GM12872 (cell line): ENCODE data around the gene PLXNC1.

ENCODE experiments used
- TF ChIP-seq, protein P1 (sequence below): IDR thresholded peaks from 3 replicates; pipeline ENCODE4 v1.5.1; 2011; ENCODE audit warnings: low read depth, mild to moderate bottlenecking, low read length, moderate library complexity; ENCODE audit not compliant: insufficient read depth

The PLXNC1 gene

DNA sequence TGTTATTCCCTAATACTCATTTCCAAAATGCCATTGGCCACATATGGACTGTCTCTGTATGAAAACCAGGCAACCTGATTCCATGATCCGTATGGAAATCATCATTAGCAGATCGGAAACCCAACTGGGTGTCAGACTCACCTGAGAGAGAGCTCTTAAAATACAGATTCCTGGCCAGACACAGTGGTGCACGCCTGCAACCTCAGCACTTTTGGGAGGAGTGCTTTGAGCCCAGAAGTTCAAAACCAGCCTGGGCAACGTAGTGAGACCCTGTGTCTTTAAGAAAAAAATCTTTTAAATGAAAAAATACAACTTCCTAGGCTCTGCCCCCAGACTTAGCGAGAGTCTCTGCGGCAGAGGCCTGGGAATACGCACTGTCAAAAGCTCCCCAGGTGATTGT lies 37.4 kb downstream of the PLXNC1 start:
- TF ChIP-seq, protein P1, sequence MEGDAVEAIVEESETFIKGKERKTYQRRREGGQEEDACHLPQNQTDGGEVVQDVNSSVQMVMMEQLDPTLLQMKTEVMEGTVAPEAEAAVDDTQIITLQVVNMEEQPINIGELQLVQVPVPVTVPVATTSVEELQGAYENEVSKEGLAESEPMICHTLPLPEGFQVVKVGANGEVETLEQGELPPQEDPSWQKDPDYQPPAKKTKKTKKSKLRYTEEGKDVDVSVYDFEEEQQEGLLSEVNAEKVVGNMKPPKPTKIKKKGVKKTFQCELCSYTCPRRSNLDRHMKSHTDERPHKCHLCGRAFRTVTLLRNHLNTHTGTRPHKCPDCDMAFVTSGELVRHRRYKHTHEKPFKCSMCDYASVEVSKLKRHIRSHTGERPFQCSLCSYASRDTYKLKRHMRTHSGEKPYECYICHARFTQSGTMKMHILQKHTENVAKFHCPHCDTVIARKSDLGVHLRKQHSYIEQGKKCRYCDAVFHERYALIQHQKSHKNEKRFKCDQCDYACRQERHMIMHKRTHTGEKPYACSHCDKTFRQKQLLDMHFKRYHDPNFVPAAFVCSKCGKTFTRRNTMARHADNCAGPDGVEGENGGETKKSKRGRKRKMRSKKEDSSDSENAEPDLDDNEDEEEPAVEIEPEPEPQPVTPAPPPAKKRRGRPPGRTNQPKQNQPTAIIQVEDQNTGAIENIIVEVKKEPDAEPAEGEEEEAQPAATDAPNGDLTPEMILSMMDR, result no peak

DNA sequence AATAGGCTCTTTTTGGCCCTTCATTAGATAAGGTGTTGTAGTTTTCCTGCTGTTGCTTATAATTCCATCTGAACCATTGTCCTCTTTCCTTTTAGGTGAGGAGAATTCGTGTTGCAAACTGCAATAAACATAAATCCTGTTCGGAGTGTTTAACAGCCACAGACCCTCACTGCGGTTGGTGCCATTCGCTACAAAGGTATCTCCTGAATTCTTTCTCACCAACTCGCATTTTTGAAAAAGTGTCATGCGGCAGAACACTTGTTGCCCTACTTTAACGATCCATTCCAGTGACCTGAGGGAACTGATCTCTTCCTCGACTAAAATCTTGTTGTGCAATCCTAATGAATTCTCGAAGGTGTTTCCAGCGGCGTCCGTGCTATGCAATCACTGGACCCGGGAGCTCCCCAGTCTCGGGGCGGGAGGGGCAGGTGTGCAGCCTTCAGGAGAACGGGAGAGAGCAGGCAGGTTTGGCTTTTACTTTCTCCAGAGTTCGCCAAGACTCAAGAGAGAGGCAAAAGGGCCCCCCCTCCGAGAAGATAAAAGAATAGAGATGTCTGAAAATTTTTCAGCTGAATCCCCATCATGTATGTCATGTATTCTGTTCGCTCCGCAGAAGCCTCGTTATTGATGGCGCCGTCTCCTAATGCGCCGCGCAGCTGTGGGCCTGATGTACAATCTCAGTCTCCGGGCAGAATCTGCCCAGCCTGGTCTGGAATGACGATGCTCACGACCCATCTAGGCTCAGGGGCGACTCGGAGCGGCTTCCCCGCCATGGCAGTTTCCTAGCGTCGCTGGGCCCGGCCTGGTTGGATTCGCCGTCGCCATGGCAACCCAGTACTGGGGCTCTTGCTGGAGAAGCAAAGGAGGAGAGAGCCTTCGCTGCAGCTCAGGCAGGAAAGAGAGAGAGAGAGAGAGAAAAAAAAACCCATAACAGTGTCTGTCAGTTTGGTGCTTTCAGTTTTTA lies 38.2 kb downstream of the PLXNC1 start:
- TF ChIP-seq, protein P1, result no peak

DNA sequence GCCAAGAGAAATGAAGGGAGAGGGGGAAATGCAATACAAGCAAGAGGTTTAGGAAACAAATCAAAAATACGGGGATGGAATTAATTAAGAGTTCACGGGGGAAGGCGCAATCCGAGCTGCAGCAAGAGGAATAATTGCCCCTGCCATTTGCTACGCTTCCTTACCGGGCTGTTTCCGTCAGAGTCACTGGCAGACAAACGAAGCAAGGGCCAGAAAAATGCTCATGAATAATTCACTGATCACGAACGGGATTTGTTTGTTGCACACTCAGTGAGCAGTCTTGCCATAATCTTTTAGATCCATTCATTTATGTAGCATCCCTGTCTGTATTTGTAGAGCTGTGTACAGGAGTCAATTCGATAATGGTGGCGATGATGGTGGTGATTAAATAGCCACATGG lies 39.0 kb downstream of the PLXNC1 start:
- TF ChIP-seq, protein P1, result no peak

DNA sequence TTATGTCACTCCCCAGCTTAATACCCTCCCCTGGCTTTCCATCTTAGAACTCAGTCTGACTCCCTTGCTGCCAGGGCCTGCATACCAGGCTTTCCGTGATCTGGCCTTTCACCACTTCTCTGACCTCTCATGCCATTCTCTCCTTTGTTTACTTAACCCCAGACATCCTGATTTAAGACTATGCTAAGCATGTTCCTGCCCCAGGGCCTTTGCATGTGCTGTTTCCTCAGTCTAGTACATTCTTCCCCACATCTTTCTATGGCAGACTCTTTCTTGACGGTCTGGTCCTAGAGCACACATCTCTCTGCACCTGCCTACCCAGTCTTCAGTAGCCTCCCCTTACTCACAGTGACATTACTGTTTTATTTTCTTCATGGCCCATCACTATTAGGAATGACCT lies 42.2 kb downstream of the PLXNC1 start:
- TF ChIP-seq, protein P1, result no peak

DNA sequence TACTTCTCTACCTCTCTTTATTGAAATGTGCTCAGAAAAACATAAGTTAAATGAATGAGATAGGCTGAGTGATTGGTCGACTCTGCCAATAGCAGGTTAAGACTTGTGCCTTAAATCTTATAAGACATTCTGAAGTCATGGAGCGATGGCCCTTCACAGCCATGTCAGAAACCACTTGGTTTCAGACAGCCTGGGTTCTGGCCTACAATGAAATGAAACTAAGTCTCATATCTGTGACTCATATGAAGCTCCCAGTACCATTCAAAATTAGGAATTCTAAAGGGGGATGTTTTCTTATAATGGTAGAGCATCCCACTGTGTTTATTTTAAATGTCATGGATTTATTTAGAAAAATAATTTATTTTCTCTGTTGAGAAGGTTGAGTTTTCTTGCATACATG lies 42.6 kb downstream of the PLXNC1 start:
- TF ChIP-seq, protein P1, result no peak

DNA sequence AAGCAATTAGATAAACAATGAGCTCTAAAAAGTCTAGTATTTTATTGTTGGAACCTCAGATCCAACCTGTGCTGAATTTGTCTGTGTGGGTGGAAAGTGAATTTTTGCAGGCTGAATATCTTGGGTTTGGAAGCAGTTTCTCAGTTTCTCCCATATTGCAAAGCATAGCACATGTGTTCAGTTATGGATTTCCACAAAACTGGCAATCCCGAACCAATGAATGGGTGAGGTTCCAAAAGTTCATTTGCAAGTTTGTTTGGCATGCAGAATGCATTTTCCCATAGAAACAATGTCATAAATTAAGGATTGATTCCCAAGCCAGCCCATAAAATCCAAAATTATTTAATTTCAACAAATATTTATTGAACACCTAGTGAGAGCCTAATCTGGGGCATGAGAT lies 43.4 kb downstream of the PLXNC1 start:
- TF ChIP-seq, protein P1, result no peak

DNA sequence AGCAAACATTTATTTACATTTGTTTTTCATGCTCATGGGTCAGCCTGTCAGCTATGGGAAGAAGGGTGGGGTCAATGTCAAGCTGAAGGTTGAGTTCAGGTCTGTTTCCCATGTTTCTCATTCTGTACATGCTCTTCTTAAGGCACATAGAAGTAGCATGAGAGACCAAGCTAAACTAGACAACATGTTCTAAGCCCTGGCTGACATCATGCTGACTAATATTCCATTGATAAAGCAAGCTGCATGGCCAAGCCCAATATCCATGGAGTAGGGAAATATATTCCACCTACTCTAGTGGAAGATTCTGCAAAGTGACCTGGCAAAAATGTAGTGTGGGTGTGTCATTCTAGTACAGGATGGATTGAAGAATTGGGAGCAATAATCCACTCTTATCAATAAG lies 44.1 kb downstream of the PLXNC1 start:
- TF ChIP-seq, protein P1, result no peak
